ENCODE results near the gene SIGMAR1. TPM values are rescaled to one million over a fixed set of nuclear protein-coding genes. Genes with fewer than 3 reads are reported as not detected.

SIGMAR1 gene
- total and polyA plus RNA-seq, 5 donors from 2014 or later, result 34.1 to 130 (median 115) TPM

DNA sequence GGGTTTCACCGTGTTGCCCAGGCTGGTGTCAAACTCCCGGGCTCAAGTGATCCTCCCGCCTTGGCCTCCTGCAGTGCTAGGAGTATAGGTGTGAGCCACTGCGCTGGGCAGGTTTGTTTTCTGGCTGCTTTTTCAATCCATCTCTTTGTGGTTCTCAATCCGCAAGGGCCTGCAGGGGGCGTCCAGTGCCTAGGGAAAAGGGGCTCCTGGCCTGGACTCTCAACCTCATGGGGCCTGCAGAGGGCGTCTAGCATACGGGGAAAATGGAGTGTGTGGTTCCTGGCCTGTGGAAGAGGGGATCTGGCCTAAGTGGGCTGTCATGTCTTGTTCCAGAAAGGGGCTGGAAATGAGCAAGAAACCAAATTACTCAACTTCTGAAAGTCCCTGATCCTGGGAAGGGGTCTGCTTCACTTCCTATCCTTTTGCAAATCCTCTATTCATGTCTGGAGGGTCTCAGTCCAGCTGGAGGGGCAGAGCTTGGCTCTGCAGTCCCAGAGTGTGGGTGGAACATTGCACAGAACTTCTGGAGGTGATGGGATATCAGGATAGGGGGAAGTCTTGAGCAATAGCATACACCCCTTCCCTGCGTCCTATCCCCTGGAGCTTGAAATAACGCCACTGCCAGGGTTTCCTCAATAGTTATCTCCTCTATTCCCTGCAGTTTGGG is 37.6 kb upstream of the SIGMAR1 start:
- H3K9me3 Mint-ChIP-seq, result peaks cover 0 to 4% (median 0%) of the 10 kb centered on the region in 7 donors
- H3K4me3 ChIP-seq (ENCODE audit: low read depth, low read length), result no peak overlapping the region
- H3K27me3 Mint-ChIP-seq, result no peaks in the 10 kb centered on the region
- no peaks in the 10 kb centered on the region for H3K9me3 ChIP-seq (ENCODE audit: control insufficient read depth in 2 of 2, low read length in 2 of 2)
- no peaks in the 10 kb centered on the region for H3K36me3 ChIP-seq (ENCODE audit: control insufficient read depth, insufficient read depth, low read length)
- no peaks in the 10 kb centered on the region for H3K4me1 ChIP-seq (ENCODE audit: control insufficient read depth, insufficient read depth, low read length, poor library complexity, severe bottlenecking)
- DNase-seq (peak; percentile 25 to 65 (median 32)), ATAC-seq (ENCODE audit: low read depth in 2 of 2) (peak in 1 of 2 donors; percentile 71)
- no peak overlapping the region for H3K27ac Mint-ChIP-seq
- H3K4me3 Mint-ChIP-seq, result no peak overlapping the region
- H3K36me3 Mint-ChIP-seq, result peaks cover 3% of the 10 kb centered on the region
- no peaks in the 10 kb centered on the region for H3K27me3 ChIP-seq (ENCODE audit: control insufficient read depth, insufficient read depth, low read length)
- H3K27ac ChIP-seq (ENCODE audit: insufficient read depth, low read length, poor library complexity, severe bottlenecking), result no peak overlapping the region
- peaks cover 0 to 5% (median 3%) of the 10 kb centered on the region in 4 donors for H3K4me1 Mint-ChIP-seq

DNA sequence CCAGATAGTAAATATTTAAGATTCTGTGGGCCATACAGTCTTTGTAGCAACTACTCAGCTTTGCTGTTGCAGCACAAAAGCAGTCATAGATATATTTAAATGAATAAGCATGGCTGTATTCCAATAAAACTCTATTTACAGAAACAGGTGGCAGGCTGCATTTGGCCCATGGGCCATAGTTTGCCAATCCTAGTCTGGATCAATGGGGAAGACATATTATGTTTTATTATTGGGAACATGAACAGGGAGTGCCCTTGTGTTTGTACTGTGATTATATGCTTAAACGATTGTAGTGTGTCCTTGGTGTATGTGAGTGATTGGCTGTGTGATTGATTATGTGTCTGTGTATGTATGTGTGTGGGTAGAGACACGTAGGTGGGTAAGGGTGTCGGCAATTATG is 36.9 kb upstream of the SIGMAR1 start:
- DNase-seq (no peak), ATAC-seq (ENCODE audit: low read depth in 2 of 2) (no peak)
- H3K27me3 Mint-ChIP-seq, result no peaks in the 10 kb centered on the region
- no peak overlapping the region for H3K4me3 ChIP-seq (ENCODE audit: low read depth, low read length)
- H3K27me3 ChIP-seq (ENCODE audit: control insufficient read depth, insufficient read depth, low read length), result no peaks in the 10 kb centered on the region
- no peaks in the 10 kb centered on the region for H3K4me1 ChIP-seq (ENCODE audit: control insufficient read depth, insufficient read depth, low read length, poor library complexity, severe bottlenecking)
- no peaks in the 10 kb centered on the region for H3K36me3 ChIP-seq (ENCODE audit: control insufficient read depth, insufficient read depth, low read length)
- H3K9me3 ChIP-seq (ENCODE audit: control insufficient read depth in 2 of 2, low read length in 2 of 2), result peaks cover 0 to 4% of the 10 kb centered on the region in 2 experiments
- H3K4me1 Mint-ChIP-seq, result peaks cover 0 to 5% (median 3%) of the 10 kb centered on the region in 4 donors
- no peak overlapping the region for H3K4me3 Mint-ChIP-seq
- peaks cover 7% of the 10 kb centered on the region for H3K36me3 Mint-ChIP-seq
- H3K27ac Mint-ChIP-seq, result no peak overlapping the region
- peaks cover 0 to 4% (median 0%) of the 10 kb centered on the region in 7 donors for H3K9me3 Mint-ChIP-seq
- H3K27ac ChIP-seq (ENCODE audit: insufficient read depth, low read length, poor library complexity, severe bottlenecking), result no peak overlapping the region

DNA sequence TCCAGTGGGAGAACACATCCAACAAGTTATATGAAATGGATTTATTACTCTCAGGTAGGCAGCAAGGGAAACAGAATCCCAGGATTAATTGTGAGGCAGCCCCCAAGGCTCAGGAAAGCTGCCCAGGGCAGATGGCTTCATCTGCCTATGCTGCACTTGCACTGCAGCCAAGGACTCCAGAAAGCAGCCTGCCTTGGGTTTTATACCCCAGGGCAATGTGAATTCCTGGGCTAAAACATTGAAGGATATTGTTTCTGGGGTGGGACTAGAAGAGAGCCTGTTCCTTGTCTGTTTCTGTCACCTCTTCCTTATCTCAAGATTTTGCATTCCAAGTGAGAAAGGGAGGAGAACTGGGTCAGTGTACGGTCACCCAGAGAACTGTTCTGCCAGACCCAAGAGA is 33.7 kb upstream of the SIGMAR1 start:
- Mint-ChIP-seq H3K4me1 (peaks cover 0 to 20% (median 3%) of the 10 kb centered on the region in 4 donors), H3K36me3 (peaks cover 9% of the 10 kb centered on the region), H3K27me3 (no peaks in the 10 kb centered on the region), H3K27ac (no peak overlapping the region), H3K4me3 (no peak overlapping the region), H3K9me3 (peaks cover 0 to 9% (median 3%) of the 10 kb centered on the region in 7 donors)
- Histone ChIP-seq H3K36me3 (ENCODE audit: control insufficient read depth, insufficient read depth, low read length) (no peaks in the 10 kb centered on the region), H3K4me3 (ENCODE audit: low read depth, low read length) (no peak overlapping the region), H3K4me1 (ENCODE audit: control insufficient read depth, insufficient read depth, low read length, poor library complexity, severe bottlenecking) (no peaks in the 10 kb centered on the region), H3K27me3 (ENCODE audit: control insufficient read depth, insufficient read depth, low read length) (no peaks in the 10 kb centered on the region), H3K27ac (ENCODE audit: insufficient read depth, low read length, poor library complexity, severe bottlenecking) (no peak overlapping the region), H3K9me3 (ENCODE audit: control insufficient read depth in 2 of 2, low read length in 2 of 2) (peaks cover 2 to 7% of the 10 kb centered on the region in 2 experiments)
- DNase-seq (no peak), ATAC-seq (ENCODE audit: low read depth in 2 of 2) (no peak)

DNA sequence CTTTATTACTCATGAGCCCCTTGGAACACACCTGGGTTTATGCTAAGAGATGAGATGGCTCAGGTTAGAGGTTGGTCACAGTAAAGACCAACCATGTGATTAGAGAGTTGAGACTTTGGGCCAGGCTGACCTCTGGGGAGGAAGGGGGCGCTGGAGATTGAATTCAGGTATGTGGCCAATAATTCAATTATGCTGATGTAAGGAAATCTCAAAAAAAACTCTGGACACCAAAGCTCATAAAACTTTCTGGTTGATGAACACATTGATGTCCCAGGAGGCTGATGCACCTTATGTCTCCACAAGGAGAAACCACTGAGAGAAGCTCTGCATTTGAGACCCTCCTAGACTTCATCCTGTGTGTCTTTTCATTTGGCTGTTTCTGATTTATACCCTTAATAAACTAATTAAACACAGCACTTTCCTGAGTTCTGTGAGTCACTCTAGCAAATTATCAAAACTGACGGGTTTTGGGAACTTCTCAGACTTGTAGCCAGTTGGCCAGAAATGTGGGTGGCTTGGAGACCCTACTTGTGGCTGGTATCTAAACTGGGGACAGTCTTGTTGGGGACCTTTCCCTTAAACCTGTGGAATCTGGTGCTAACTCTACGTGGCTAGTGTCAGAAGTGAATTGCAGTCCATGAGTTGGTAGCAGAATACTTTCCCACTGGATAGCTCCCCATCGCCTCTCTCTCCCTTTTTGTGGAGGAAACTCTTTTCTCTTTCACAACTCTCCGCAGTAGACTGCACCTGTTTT is 32.4 kb upstream of the SIGMAR1 start:
- Histone ChIP-seq H3K4me1 (ENCODE audit: control insufficient read depth, insufficient read depth, low read length, poor library complexity, severe bottlenecking) (peaks cover 4% of the 10 kb centered on the region), H3K9me3 (ENCODE audit: control insufficient read depth in 2 of 2, low read length in 2 of 2) (peaks cover 2 to 7% of the 10 kb centered on the region in 2 experiments), H3K27me3 (ENCODE audit: control insufficient read depth, insufficient read depth, low read length) (no peaks in the 10 kb centered on the region), H3K36me3 (ENCODE audit: control insufficient read depth, insufficient read depth, low read length) (no peaks in the 10 kb centered on the region), H3K27ac (ENCODE audit: insufficient read depth, low read length, poor library complexity, severe bottlenecking) (no peak overlapping the region), H3K4me3 (ENCODE audit: low read depth, low read length) (no peak overlapping the region)
- no peak for ATAC-seq (ENCODE audit: low read depth in 2 of 2)
- Mint-ChIP-seq H3K27me3 (peaks cover 5% of the 10 kb centered on the region), H3K4me1 (peaks cover 5 to 27% (median 6%) of the 10 kb centered on the region in 4 donors), H3K36me3 (peaks cover 9% of the 10 kb centered on the region), H3K4me3 (peak overlapping the region in 1 of 4 donors; percentile 63), H3K9me3 (peaks cover 0 to 9% (median 3%) of the 10 kb centered on the region in 7 donors), H3K27ac (no peak overlapping the region)
- DNase-seq, result no peak

DNA sequence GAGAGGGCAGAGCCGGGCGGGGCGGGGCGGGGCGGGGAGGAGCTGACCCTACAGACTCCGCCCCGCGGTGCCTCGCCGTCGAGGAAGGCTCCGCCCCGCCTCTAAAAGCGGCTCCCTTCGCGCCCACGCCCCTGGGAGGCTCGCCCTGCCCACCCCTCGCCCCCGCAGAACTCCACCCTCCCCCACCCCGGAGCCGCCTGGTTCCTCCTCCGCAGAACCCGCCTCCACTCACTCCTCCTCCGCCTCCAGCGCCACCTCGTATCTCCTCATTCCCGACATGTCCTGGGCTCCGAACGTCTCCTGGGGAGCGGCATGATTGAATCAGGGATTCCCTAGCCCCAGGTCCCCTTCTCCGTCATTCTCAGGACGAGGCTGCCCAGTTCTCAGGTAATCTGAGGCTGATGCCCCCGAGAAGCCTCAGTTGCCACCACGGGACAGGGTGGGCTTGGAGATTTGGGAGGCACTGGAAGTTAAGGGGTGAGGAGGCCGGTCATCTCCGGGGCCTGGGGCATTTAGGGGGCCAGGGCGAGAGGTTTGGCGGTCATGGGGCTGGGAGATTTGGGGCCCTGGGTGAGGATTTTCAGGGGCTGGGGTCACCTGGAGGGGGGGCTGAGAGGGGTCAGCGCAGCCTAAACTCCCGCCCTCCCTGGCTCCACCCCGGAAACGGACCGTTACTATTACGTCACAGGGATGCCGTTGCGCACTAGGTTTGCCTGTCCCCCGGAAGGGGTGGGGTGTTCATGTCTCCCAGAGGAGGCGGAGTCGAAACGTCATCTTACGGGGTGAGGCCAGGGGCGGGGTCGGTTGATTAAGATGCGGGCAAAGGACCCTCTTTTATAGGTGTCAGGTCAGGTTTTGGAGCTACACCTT is 28.0 kb upstream of the SIGMAR1 start:
- H3K36me3 ChIP-seq (ENCODE audit: control insufficient read depth, insufficient read depth, low read length), result no peaks in the 10 kb centered on the region
- H3K27ac ChIP-seq (ENCODE audit: insufficient read depth, low read length, poor library complexity, severe bottlenecking), result peak overlapping the region; percentile 98
- peaks cover 15% of the 10 kb centered on the region for H3K36me3 Mint-ChIP-seq
- peak overlapping the region; percentile 83 to 98 (median 97) for H3K27ac Mint-ChIP-seq
- H3K4me3 ChIP-seq (ENCODE audit: low read depth, low read length), result peak overlapping the region; percentile 75
- no peaks in the 10 kb centered on the region for H3K27me3 ChIP-seq (ENCODE audit: control insufficient read depth, insufficient read depth, low read length)
- H3K9me3 Mint-ChIP-seq, result peaks cover 0 to 8% (median 3%) of the 10 kb centered on the region in 7 donors
- H3K9me3 ChIP-seq (ENCODE audit: control insufficient read depth in 2 of 2, low read length in 2 of 2), result peaks cover 2 to 7% of the 10 kb centered on the region in 2 experiments
- peaks cover 37% of the 10 kb centered on the region for H3K4me1 ChIP-seq (ENCODE audit: control insufficient read depth, insufficient read depth, low read length, poor library complexity, severe bottlenecking)
- DNase-seq (peak; percentile 85 to 94 (median 86)), ATAC-seq (ENCODE audit: low read depth in 2 of 2) (peak; percentile 81)
- peaks cover 10 to 62% (median 35%) of the 10 kb centered on the region in 4 donors for H3K4me1 Mint-ChIP-seq
- H3K4me3 Mint-ChIP-seq, result peak overlapping the region; percentile 85 to 99 (median 94)
- peaks cover 5% of the 10 kb centered on the region for H3K27me3 Mint-ChIP-seq

DNA sequence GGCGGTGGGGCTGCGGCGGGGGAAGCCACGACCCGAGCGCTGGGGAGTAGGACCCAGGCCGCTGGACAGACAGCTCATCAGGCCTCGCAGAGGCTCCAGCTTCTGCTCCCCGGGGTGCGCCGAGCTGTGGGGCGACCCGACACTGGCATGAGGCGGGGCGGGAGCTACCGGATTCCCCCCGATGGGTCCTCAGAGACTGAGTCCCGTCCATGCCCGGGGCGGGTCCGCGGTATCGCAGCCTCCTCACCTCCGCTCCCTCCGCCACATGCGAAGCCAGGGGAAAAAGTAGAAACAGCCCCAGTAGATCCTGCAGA is 27.4 kb upstream of the SIGMAR1 start:
- Histone ChIP-seq H3K36me3 (ENCODE audit: control insufficient read depth, insufficient read depth, low read length) (no peaks in the 10 kb centered on the region), H3K4me3 (ENCODE audit: low read depth, low read length) (no peak overlapping the region), H3K4me1 (ENCODE audit: control insufficient read depth, insufficient read depth, low read length, poor library complexity, severe bottlenecking) (peaks cover 37% of the 10 kb centered on the region), H3K27ac (ENCODE audit: insufficient read depth, low read length, poor library complexity, severe bottlenecking) (peak overlapping the region; percentile 98), H3K27me3 (ENCODE audit: control insufficient read depth, insufficient read depth, low read length) (no peaks in the 10 kb centered on the region), H3K9me3 (ENCODE audit: control insufficient read depth in 2 of 2, low read length in 2 of 2) (peaks cover 2 to 7% of the 10 kb centered on the region in 2 experiments)
- Mint-ChIP-seq H3K27ac (peak overlapping the region; percentile 97 to 98 (median 97)), H3K4me1 (peaks cover 10 to 64% (median 36%) of the 10 kb centered on the region in 4 donors), H3K9me3 (peaks cover 0 to 7% (median 3%) of the 10 kb centered on the region in 7 donors), H3K36me3 (peaks cover 18% of the 10 kb centered on the region), H3K4me3 (peak overlapping the region; percentile 85 to 94 (median 93)), H3K27me3 (peaks cover 5% of the 10 kb centered on the region)
- ATAC-seq (ENCODE audit: low read depth in 2 of 2), result peak in 1 of 2 donors; percentile 7
- no peak for DNase-seq
